Measurements from ENCODE around the gene MRAP2.

DNA sequence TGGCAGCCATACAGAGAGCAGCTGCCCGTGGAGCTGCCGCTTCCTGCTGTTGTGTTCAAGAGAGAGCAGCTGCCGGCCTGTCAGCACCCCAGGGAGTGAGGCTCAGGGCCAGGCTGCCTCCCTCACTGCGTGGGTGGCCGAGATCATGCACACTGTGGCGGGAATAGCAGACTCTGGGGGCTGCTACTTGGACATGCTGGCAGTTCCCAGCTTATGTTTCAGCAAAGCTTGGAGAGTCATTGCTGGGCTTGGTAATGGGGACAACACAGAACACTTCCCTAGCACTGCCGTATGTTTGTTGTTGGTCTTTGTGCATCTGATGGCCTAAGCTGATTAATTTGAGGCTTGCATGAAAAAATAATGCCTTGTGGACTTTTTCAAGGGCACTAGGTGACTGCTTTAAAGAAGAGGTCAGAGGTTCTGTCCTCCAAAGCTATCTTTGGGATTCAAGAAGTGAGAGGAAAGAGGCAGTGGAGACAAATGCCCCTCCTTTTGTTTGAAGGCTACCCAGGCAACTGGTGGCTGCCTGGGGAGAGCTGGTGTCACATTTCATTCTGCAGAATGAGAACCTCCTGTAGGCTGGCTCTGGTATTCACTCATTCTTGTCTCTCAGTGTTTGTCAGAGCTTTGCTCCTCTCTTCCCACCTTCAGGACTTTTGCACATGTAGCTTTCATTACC lies 18.8 kb downstream of the MRAP2 start:
- TF ChIP-seq CTCF (IDR thresholded peaks at IDR 0.05; ENCODE audit: poor library complexity, severe bottlenecking), result no peak
- TF ChIP-seq EZH2 (IDR thresholded peaks at IDR 0.05; ENCODE audit: borderline replicate concordance, insufficient read depth, low read length, poor library complexity, severe bottlenecking), result no peak
- no peak for TF ChIP-seq EP300 (conservative IDR thresholded peaks at IDR 0.05; ENCODE audit: poor library complexity, severe bottlenecking)
- TF ChIP-seq RAD21 (conservative IDR thresholded peaks at IDR 0.05), result no peak
- no peak for TF ChIP-seq POLR2AphosphoS5 (IDR thresholded peaks at IDR 0.05)
- TF ChIP-seq SMC3 (conservative IDR thresholded peaks at IDR 0.05; ENCODE audit: poor library complexity), result no peak
- TF ChIP-seq REST (IDR thresholded peaks at IDR 0.05; ENCODE audit: borderline replicate concordance), result no peak

Measured in neural cell (in vitro differentiated cells).